BJ (cell line): Measurements from ENCODE around the gene SMIM38. TPM values are rescaled to one million over a fixed set of nuclear protein-coding genes. Genes with fewer than 3 reads are reported as not detected.

Experiments used
- CTCF ChIA-PET: fragments of 350-600 bp; formaldehyde crosslinking; extraction: SDS; loops from one replicate; lab custom pipeline; 2021; ENCODE audit warnings: antibody characterized with exemption, inconsistent platforms; lab: Yijun Ruan, JAX
- POLR2A ChIA-PET: fragments of 300-600 bp; sonication (Branson Sonifier 250); formaldehyde crosslinking; extraction: SDS; loops from one replicate; lab custom pipeline; 2021; ENCODE audit warnings: antibody characterized with exemption; lab: Charles Lee
- DNase-seq: peaks from one replicate; pipeline ENCODE4 v3.0.0-alpha.2; 2011; ENCODE audit warnings: low read depth
- H3K27me3 ChIP-seq: 2 replicates; pipeline ENCODE4 v1.6.0; 2011; ENCODE audit warnings: low read length; ENCODE audit not compliant: control insufficient read depth, insufficient read depth
- H3K36me3 ChIP-seq: 2 replicates; pipeline ENCODE4 v1.5.1; 2011; ENCODE audit warnings: low read length; ENCODE audit not compliant: control insufficient read depth, insufficient read depth
- H3K4me3 ChIP-seq: 2 replicates; pipeline ENCODE4 v1.5.1; 2011; ENCODE audit warnings: low read depth, mild to moderate bottlenecking, control low read depth, low read length
- polyA plus RNA-seq: library from polyadenylated mRNA; depleted of rRNA; stranded (reverse); fragments of >200 nt; gene quantifications from 2 replicates; pipeline ENCODE4 v1.2.3, GENCODE V29; 2011
- TF ChIP-seq, protein P1 (sequence below): IDR thresholded peaks from 2 replicates; pipeline ENCODE4 v1.5.1; 2011; ENCODE audit warnings: low read depth, mild to moderate bottlenecking, control low read depth, inconsistent platforms, low read length, moderate library complexity; ENCODE audit not compliant: insufficient read depth

Gene SMIM38
- polyA plus RNA-seq, 1 experiment: 0.09 TPM

DNA sequence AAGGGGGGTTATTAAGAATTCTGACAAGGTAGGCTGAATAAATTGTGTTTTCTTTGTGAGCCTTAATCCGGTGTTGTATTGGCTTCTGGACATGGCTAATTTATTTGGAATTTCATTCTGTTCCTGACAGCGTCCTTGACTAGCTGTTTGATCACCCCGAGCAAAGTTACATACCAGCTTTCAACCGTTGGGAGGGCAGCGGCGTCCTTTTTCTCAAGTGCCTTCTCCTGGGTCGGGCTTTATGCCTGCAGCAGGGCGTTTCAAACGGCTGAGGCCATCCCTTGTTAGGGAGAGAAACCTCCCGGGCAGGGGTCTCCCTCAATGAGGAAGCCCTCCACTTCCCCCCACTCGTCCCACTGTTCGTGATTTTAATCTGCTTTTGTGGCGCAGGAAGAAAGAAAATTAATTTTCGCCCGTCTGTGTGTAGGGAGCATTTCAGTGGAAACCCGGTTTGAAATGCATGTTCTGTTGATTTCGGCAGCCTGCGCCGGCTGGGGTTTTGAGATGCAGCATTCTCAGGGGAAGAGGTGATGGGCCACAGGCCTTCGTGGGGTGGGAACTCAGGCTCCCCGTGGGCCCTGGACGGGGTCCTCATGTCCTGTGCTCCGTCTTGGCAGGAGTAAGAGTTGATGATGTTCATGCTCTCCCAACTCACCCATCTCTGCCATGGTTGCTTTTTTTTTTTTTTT is 2.9 kb upstream of the SMIM38 start:
- CTCF ChIA-PET: interaction anchor here (1.1 to 1.4 kb wide), 2 partner anchors 10 to 21 kb away, joined by 3 to 4 read pairs; no protein-coding TSS in a partner anchor
- TF ChIP-seq, protein P1, sequence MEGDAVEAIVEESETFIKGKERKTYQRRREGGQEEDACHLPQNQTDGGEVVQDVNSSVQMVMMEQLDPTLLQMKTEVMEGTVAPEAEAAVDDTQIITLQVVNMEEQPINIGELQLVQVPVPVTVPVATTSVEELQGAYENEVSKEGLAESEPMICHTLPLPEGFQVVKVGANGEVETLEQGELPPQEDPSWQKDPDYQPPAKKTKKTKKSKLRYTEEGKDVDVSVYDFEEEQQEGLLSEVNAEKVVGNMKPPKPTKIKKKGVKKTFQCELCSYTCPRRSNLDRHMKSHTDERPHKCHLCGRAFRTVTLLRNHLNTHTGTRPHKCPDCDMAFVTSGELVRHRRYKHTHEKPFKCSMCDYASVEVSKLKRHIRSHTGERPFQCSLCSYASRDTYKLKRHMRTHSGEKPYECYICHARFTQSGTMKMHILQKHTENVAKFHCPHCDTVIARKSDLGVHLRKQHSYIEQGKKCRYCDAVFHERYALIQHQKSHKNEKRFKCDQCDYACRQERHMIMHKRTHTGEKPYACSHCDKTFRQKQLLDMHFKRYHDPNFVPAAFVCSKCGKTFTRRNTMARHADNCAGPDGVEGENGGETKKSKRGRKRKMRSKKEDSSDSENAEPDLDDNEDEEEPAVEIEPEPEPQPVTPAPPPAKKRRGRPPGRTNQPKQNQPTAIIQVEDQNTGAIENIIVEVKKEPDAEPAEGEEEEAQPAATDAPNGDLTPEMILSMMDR: no peak
- no peak overlapping the region for H3K4me3 ChIP-seq
- no peaks in the 10 kb centered on the region for H3K36me3 ChIP-seq
- POLR2A ChIA-PET: no interaction called here
- DNase-seq: no peak
- no peaks in the 10 kb centered on the region for H3K27me3 ChIP-seq

DNA sequence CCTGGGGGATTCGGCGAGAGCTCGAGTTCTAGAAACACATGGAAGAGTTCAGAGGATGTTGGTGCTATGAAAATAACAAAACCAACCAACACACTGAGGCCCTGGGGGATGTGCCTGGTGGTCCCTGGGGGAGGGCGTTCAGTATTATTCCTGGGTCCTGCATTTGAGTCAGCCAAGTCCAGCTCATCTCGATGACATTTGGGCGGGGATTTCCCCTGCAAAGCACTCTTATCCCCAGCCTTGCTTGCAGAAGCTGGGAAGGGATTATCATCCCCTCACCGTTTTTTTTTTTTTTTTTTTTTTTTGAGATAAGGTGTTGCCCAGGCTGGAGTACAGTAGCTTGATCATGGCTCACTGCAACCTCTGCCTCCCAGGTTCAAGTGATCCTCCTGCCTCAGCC is 2.1 kb upstream of the SMIM38 start:
- no peaks in the 10 kb centered on the region for H3K36me3 ChIP-seq
- POLR2A ChIA-PET: no interaction called here
- CTCF ChIA-PET: interaction anchor here (1.1 to 1.4 kb wide), 2 partner anchors 9 to 22 kb away, joined by 3 to 4 read pairs; no protein-coding TSS in a partner anchor
- no peak for DNase-seq
- no peaks in the 10 kb centered on the region for H3K27me3 ChIP-seq
- TF ChIP-seq, protein P1: no peak
- no peak overlapping the region for H3K4me3 ChIP-seq

- Histone ChIP-seq H3K4me3 (no peak overlapping the region), H3K27me3 (no peaks in the 10 kb centered on the region), H3K36me3 (no peaks in the 10 kb centered on the region)
- no peak for DNase-seq
- CTCF ChIA-PET: interaction anchor here (0.6 to 1.4 kb wide), 2 partner anchors 9 to 23 kb away, joined by 4 read pairs; no protein-coding TSS in a partner anchor
- POLR2A ChIA-PET: no interaction called here
- TF ChIP-seq, protein P1: no peak
These were observed 1.4 kb upstream of the SMIM38 start for GRCh38 chr11:69154211-69154913.

DNA sequence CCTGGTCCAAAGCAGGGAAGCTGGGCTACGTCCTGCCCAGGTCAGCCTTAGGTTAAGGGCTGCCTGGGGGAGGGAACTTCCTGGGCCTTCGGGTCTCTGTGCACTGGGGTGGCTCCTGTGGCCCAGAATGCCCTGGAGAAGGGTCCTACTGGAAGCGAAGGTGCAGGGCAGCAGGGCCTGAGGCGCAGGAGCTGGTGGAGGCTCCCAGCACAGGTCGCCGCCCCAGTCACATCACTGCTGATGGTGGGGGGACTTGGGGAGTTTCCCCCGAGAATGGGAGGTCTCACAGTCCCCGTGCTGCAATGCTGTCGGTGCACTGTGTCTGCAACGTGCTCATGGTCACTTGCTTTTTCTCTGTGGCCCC is 815 bp upstream of the SMIM38 start:
- TF ChIP-seq, protein P1: no peak
- H3K4me3 ChIP-seq: no peak overlapping the region
- no peaks in the 10 kb centered on the region for H3K36me3 ChIP-seq
- H3K27me3 ChIP-seq: no peaks in the 10 kb centered on the region
- no peak for DNase-seq
- CTCF ChIA-PET: interaction anchor here (0.6 kb wide), 2 partner anchors 10 to 520 kb away, joined by 3 to 4 read pairs; no protein-coding TSS in a partner anchor
- POLR2A ChIA-PET: no interaction called here

GRCh38 chr11:69156235-69156639 is 502 bp downstream of the SMIM38 start:
- ChIA-PET POLR2A (no interaction called here), CTCF (interaction anchor here (1.2 to 1.3 kb wide), 3 partner anchors 24 to 489 kb away, joined by 3 to 6 read pairs (median 3); no protein-coding TSS in a partner anchor)
- Histone ChIP-seq H3K27me3 (no peaks in the 10 kb centered on the region), H3K4me3 (no peak overlapping the region), H3K36me3 (no peaks in the 10 kb centered on the region)
- DNase-seq: no peak
- TF ChIP-seq, protein P1: no peak
